GM12878 (cell line): ENCODE measurements around the gene EIF2S2. TPM values are rescaled to one million over a fixed set of nuclear protein-coding genes. Genes with fewer than 3 reads are reported as not detected.

Experiments
- BCL11A ChIP-seq: IDR thresholded peaks from 2 replicates; pipeline ENCODE4 v1.6.1; 2011; ENCODE audit warnings: low read depth, low read length
- GABPA ChIP-seq: IDR thresholded peaks from 2 replicates; pipeline ENCODE4 v1.6.1; 2014; ENCODE audit warnings: antibody characterized with exemption, low read depth, mild to moderate bottlenecking, inconsistent platforms
- GATAD2B ChIP-seq: fragments of 450-650 bp; conservative IDR thresholded peaks from 2 replicates; pipeline ENCODE4 v1.6.1; 2017; ENCODE audit warnings: low read depth, mild to moderate bottlenecking, moderate library complexity
- KAT2A ChIP-seq: conservative IDR thresholded peaks from 2 replicates; pipeline ENCODE4 v1.6.1; 2011; ENCODE audit warnings: low read depth, low read length; ENCODE audit not compliant: control insufficient read depth
- NFXL1 ChIP-seq: fragments of 450-650 bp; IDR thresholded peaks from 2 replicates; pipeline ENCODE4 v1.6.1; 2017; ENCODE audit warnings: antibody characterized with exemption, mild to moderate bottlenecking, borderline replicate concordance
- POLR2A ChIP-seq: IDR thresholded peaks from 2 replicates; pipeline ENCODE4 v1.6.1; 2011; ENCODE audit warnings: low read depth, mild to moderate bottlenecking, low read length
- POU2F2 ChIP-seq: IDR thresholded peaks from 3 replicates; pipeline ENCODE4 v1.6.1; 2011; ENCODE audit warnings: low read depth, mild to moderate bottlenecking, low read length, borderline replicate concordance
- RCOR1 ChIP-seq: conservative IDR thresholded peaks from 2 replicates; pipeline ENCODE4 v1.6.1; 2012; ENCODE audit warnings: low read depth, low read length, improper control_type of control experiment
- SMAD5 ChIP-seq: IDR thresholded peaks from 2 replicates; pipeline ENCODE4 v1.6.1; 2016; ENCODE audit warnings: antibody characterized with exemption, low read depth
- SP1 ChIP-seq: IDR thresholded peaks from one replicate; pipeline ENCODE4 v1.6.1; 2011; ENCODE audit warnings: low read depth, low read length
- SUPT20H ChIP-seq: IDR thresholded peaks from 2 replicates; pipeline ENCODE4 v1.6.1; 2011; ENCODE audit warnings: low read depth, mild to moderate bottlenecking, low read length, moderate library complexity, borderline replicate concordance; ENCODE audit not compliant: control insufficient read depth
- TAF1 ChIP-seq: IDR thresholded peaks from 2 replicates; pipeline ENCODE4 v1.6.1; 2011; ENCODE audit warnings: mild to moderate bottlenecking, low read depth, low read length, borderline replicate concordance
- ZNF24 ChIP-seq: fragments of 450-650 bp; IDR thresholded peaks from 2 replicates; pipeline ENCODE4 v1.6.1; 2017; ENCODE audit warnings: antibody characterized with exemption, mild to moderate bottlenecking
- polyA plus RNA-seq, 11 experiments: library from polyadenylated mRNA; depleted of rRNA in 4 of 11; unstranded in 6 of 11; stranded (reverse) in 5 of 11; fragments of >200 nt; fragmentation: Nextera tagmentation in 4 of 11; fragmentation: Illumina TruSeq in 1 of 11; extraction: Ambion mirVana in 4 of 11; extraction: Trizol in 1 of 11; gene quantifications; 1 replicate in 1 of 11; 2 replicates in 10 of 11; pipeline versions ENCODE4 v1.2.1 to v1.2.3, GENCODE V29; 2011 to 2016; ENCODE audit warnings: inconsistent platforms in 2 of 11, missing spikeins in 2 of 11, low read depth in 1 of 11
- total RNA-seq, 4 experiments: library from RNA; depleted of rRNA in 3 of 4; stranded (reverse); fragments of >200 nt in 3 of 4; fragmentation: Illumina TruSeq in 1 of 4; extraction: Trizol in 1 of 4; gene quantifications; 2 replicates each; pipeline versions ENCODE4 v1.2.1 to v1.2.3, GENCODE V29; 2013 to 2021
- TF ChIP-seq, protein P1 (sequence below), 3 experiments: IDR thresholded peaks in 2 of 3; conservative IDR thresholded peaks in 1 of 3; 2 replicates each; pipeline ENCODE4 v1.5.1; 2011; ENCODE audit warnings: low read depth in 3 of 3, low read length in 3 of 3, mild to moderate bottlenecking in 3 of 3, control low read depth in 2 of 3, moderate library complexity in 2 of 3, inconsistent platforms in 1 of 3, mixed read lengths in 1 of 3; ENCODE audit not compliant: control insufficient read depth in 2 of 3, insufficient read depth in 1 of 3; ENCODE audit errors: extremely low read depth in 1 of 3
- TF ChIP-seq, protein P2 (sequence below): IDR thresholded peaks from 2 replicates; pipeline ENCODE4 v1.6.1; 2012; ENCODE audit warnings: low read depth, low read length, improper control_type of control experiment
- TF ChIP-seq, protein P3 (sequence below): IDR thresholded peaks from 2 replicates; pipeline ENCODE4 v1.6.1; 2011; ENCODE audit warnings: mild to moderate bottlenecking, low read depth, low read length, moderate library complexity; ENCODE audit not compliant: insufficient replicate concordance
- TF ChIP-seq, protein P4 (sequence below): IDR thresholded peaks from 2 replicates; pipeline ENCODE4 v1.6.1; 2012; ENCODE audit warnings: low read length, inconsistent platforms
- TF ChIP-seq, protein P5 (sequence below): fragments of 450-650 bp; formaldehyde crosslinking; IDR thresholded peaks from 2 replicates; pipeline ENCODE4 v1.4.0; 2022; ENCODE audit warnings: mild to moderate bottlenecking, moderate library complexity
- TF ChIP-seq, protein P6 (sequence below): fragments of 150-350 bp; IDR thresholded peaks from 2 replicates; pipeline ENCODE4 v1.6.1; 2014; ENCODE audit warnings: mild to moderate bottlenecking, low read depth, low read length

The EIF2S2 gene
- total and polyA plus RNA-seq, 10 of the 15 experiments (the other 5 are each of a cell fraction or from before 2014, with no cell fraction given), result 60.2 to 153 (median 84.3) TPM

DNA sequence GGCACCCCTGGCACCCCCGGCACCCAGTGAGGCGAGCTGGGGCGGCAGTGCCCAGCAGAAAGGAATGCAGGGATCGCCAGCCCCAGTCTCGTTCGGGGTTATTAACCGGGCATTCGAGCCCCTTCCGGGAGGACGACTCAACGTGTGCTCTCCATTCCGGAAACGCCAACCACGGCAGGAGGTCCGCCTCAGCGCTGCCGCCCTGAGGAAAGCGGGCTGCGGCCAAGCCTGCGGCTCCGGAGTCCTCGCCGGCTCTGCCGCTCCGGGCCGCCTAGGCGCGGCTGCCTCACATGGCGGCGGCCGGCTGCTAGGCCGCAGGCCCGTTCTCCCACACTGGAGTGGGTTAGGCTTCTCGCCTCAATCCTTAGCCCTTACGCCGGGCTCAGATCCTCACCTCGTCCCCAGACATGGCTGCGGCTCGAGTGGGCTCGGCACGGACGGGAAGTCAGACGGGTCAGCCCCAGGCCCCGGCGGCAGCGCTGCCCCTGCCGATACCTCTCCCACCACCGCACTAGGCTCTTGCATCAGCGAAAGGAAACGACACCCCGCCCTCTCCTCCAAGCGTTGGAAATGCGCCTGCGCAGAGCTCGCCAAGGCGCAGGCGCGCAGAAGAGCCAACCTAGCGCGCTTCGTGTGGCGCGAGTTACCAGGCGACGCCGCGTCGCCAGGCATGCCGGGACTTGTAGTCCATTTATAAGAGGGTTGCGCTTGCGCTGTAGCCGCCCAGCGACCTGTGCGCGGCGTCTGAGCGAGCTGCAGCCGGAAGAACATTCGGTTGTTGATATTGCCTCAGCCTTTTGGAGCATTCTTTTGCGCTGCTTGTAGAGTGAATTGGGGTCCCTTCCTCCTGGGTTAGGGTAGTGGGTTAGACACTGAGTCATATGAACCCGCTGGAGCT is at the start of gene EIF2S2 (continued):
- TF ChIP-seq, protein P1, sequence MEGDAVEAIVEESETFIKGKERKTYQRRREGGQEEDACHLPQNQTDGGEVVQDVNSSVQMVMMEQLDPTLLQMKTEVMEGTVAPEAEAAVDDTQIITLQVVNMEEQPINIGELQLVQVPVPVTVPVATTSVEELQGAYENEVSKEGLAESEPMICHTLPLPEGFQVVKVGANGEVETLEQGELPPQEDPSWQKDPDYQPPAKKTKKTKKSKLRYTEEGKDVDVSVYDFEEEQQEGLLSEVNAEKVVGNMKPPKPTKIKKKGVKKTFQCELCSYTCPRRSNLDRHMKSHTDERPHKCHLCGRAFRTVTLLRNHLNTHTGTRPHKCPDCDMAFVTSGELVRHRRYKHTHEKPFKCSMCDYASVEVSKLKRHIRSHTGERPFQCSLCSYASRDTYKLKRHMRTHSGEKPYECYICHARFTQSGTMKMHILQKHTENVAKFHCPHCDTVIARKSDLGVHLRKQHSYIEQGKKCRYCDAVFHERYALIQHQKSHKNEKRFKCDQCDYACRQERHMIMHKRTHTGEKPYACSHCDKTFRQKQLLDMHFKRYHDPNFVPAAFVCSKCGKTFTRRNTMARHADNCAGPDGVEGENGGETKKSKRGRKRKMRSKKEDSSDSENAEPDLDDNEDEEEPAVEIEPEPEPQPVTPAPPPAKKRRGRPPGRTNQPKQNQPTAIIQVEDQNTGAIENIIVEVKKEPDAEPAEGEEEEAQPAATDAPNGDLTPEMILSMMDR (IDR thresholded peaks at IDR 0.05 in 2 of 3, conservative IDR thresholded peaks at IDR 0.05 in 1 of 3; ENCODE audit: control insufficient read depth in 2 of 3, extremely low read depth in 1 of 3, insufficient read depth in 1 of 3, low read depth in 3 of 3, low read length in 3 of 3), result no peak
- TF ChIP-seq, protein P2, sequence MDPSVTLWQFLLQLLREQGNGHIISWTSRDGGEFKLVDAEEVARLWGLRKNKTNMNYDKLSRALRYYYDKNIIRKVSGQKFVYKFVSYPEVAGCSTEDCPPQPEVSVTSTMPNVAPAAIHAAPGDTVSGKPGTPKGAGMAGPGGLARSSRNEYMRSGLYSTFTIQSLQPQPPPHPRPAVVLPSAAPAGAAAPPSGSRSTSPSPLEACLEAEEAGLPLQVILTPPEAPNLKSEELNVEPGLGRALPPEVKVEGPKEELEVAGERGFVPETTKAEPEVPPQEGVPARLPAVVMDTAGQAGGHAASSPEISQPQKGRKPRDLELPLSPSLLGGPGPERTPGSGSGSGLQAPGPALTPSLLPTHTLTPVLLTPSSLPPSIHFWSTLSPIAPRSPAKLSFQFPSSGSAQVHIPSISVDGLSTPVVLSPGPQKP, result 0 out of 2 replicates have a peak, but pooled peaks have one; percentile 14
- peak; percentile 74 for TF ChIP-seq GABPA
- no peak for TF ChIP-seq NFXL1
- TF ChIP-seq SUPT20H, result no peak
- TF ChIP-seq SP1, result peak; percentile 72
- TF ChIP-seq POU2F2, result no peak
- TF ChIP-seq BCL11A, result no peak
- TF ChIP-seq GATAD2B, result peak; percentile 94
- TF ChIP-seq RCOR1, result no peak
- peak; percentile 84 for TF ChIP-seq SMAD5
- TF ChIP-seq POLR2A, result peak; percentile 97
- TF ChIP-seq, protein P3, sequence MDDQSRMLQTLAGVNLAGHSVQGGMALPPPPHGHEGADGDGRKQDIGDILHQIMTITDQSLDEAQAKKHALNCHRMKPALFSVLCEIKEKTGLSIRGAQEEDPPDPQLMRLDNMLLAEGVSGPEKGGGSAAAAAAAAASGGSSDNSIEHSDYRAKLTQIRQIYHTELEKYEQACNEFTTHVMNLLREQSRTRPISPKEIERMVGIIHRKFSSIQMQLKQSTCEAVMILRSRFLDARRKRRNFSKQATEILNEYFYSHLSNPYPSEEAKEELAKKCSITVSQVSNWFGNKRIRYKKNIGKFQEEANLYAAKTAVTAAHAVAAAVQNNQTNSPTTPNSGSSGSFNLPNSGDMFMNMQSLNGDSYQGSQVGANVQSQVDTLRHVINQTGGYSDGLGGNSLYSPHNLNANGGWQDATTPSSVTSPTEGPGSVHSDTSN, result no peak
- no peak for TF ChIP-seq ZNF24
- TF ChIP-seq, protein P4, sequence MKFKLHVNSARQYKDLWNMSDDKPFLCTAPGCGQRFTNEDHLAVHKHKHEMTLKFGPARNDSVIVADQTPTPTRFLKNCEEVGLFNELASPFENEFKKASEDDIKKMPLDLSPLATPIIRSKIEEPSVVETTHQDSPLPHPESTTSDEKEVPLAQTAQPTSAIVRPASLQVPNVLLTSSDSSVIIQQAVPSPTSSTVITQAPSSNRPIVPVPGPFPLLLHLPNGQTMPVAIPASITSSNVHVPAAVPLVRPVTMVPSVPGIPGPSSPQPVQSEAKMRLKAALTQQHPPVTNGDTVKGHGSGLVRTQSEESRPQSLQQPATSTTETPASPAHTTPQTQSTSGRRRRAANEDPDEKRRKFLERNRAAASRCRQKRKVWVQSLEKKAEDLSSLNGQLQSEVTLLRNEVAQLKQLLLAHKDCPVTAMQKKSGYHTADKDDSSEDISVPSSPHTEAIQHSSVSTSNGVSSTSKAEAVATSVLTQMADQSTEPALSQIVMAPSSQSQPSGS, result no peak
- no peak for TF ChIP-seq KAT2A
- peak; percentile 87 for TF ChIP-seq TAF1
- TF ChIP-seq, protein P5, sequence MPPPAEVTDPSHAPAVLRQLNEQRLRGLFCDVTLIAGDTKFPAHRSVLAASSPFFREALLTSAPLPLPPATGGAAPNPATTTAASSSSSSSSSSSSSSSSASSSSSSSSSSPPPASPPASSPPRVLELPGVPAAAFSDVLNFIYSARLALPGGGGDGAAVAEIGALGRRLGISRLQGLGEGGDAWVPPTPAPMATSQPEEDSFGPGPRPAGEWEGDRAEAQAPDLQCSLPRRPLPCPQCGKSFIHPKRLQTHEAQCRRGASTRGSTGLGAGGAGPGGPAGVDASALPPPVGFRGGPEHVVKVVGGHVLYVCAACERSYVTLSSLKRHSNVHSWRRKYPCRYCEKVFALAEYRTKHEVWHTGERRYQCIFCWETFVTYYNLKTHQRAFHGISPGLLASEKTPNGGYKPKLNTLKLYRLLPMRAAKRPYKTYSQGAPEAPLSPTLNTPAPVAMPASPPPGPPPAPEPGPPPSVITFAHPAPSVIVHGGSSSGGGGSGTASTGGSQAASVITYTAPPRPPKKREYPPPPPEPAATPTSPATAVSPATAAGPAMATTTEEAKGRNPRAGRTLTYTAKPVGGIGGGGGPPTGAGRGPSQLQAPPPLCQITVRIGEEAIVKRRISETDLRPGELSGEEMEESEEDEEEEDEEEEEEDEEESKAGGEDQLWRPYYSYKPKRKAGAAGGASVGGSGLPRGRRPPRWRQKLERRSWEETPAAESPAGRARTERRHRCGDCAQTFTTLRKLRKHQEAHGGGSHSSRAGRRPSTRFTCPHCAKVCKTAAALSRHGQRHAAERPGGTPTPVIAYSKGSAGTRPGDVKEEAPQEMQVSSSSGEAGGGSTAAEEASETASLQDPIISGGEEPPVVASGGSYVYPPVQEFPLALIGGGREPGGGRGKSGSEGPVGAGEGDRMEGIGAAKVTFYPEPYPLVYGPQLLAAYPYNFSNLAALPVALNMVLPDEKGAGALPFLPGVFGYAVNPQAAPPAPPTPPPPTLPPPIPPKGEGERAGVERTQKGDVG (CRISPR knock-in tag), result no peak
- TF ChIP-seq, protein P6, sequence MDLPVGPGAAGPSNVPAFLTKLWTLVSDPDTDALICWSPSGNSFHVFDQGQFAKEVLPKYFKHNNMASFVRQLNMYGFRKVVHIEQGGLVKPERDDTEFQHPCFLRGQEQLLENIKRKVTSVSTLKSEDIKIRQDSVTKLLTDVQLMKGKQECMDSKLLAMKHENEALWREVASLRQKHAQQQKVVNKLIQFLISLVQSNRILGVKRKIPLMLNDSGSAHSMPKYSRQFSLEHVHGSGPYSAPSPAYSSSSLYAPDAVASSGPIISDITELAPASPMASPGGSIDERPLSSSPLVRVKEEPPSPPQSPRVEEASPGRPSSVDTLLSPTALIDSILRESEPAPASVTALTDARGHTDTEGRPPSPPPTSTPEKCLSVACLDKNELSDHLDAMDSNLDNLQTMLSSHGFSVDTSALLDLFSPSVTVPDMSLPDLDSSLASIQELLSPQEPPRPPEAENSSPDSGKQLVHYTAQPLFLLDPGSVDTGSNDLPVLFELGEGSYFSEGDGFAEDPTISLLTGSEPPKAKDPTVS, result no peak
